Measurements from ENCODE around the gene APLF.

APLF gene

DNA sequence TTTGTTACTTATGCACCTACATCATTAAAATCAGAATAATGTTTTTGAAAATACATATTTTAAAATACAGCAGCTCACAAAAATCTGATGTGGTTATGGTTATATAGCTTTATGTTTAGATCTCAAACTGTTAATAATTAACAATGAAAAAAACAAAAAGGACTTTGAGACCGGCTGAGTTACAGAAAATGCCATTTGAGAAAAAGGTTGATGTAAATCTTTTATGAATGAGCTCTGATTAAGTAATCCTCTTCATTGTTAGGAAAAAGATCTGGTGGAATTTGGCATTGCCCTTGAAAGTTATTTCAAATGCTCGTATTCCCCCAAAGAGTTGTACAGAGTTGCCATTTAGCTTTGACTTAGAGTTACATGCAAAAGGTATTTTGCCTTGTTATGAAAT, 93.2 kb downstream of the APLF start:
- H3K9ac ChIP-seq (ENCODE audit: low read length), result no peak overlapping the region
- no peak overlapping the region for H2AFZ ChIP-seq (ENCODE audit: low read length)
- H3K9me2 ChIP-seq (ENCODE audit: low read depth, low read length), result no peaks in the 10 kb centered on the region
- H3K36me3 ChIP-seq (ENCODE audit: insufficient read depth, low read length), result no peaks in the 10 kb centered on the region
- H3K79me2 ChIP-seq (ENCODE audit: insufficient read depth, low read length), result no peaks in the 10 kb centered on the region
- H3F3A ChIP-seq (ENCODE audit: insufficient read depth, low read length), result no peaks in the 10 kb centered on the region
- no peak overlapping the region for H3K4me3 ChIP-seq (ENCODE audit: low read depth, low read length, poor library complexity, severe bottlenecking)
- no peak for TF ChIP-seq EZH2 (IDR thresholded peaks at IDR 0.05; ENCODE audit: borderline replicate concordance, low read length)
- TF ChIP-seq, protein P1, sequence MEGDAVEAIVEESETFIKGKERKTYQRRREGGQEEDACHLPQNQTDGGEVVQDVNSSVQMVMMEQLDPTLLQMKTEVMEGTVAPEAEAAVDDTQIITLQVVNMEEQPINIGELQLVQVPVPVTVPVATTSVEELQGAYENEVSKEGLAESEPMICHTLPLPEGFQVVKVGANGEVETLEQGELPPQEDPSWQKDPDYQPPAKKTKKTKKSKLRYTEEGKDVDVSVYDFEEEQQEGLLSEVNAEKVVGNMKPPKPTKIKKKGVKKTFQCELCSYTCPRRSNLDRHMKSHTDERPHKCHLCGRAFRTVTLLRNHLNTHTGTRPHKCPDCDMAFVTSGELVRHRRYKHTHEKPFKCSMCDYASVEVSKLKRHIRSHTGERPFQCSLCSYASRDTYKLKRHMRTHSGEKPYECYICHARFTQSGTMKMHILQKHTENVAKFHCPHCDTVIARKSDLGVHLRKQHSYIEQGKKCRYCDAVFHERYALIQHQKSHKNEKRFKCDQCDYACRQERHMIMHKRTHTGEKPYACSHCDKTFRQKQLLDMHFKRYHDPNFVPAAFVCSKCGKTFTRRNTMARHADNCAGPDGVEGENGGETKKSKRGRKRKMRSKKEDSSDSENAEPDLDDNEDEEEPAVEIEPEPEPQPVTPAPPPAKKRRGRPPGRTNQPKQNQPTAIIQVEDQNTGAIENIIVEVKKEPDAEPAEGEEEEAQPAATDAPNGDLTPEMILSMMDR (IDR thresholded peaks at IDR 0.05; ENCODE audit: low read length), result no peak
- H3K4me1 ChIP-seq (ENCODE audit: insufficient read depth, low read length, severe bottlenecking), result no peaks in the 10 kb centered on the region
- H4K20me1 ChIP-seq (ENCODE audit: insufficient read depth, low read length), result no peaks in the 10 kb centered on the region
- no peaks in the 10 kb centered on the region for H3K9me3 ChIP-seq (ENCODE audit: low read length)
- no peak overlapping the region for H3K27ac ChIP-seq (ENCODE audit: low read depth, low read length, poor library complexity, severe bottlenecking)
- no peaks in the 10 kb centered on the region for H3K27me3 ChIP-seq (ENCODE audit: insufficient read depth, low read length)
- no peak overlapping the region for H3K4me2 ChIP-seq (ENCODE audit: low read length)

DNA sequence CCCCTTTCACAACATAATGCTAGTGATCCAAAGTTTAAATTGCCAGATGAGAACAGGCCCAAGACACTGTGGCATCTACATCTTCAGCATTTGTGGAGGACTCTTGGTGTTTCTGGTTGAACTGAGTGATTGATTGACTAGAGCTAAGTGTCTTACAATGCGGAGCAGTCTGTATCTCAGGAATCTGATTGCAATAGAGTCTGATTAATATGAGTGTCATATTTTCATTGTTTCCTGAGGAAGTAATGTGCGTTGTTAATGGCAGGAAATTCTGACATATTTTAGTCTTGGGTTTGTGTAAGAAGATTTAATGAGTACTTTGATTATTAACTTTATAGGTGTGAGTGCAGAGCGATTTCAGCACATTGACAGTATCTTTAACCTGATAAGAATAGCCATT, 94.0 kb downstream of the APLF start:
- Histone ChIP-seq H3K36me3 (ENCODE audit: insufficient read depth, low read length) (no peaks in the 10 kb centered on the region), H3F3A (ENCODE audit: insufficient read depth, low read length) (no peaks in the 10 kb centered on the region), H3K27ac (ENCODE audit: low read depth, low read length, poor library complexity, severe bottlenecking) (no peak overlapping the region), H3K9me3 (ENCODE audit: low read length) (no peaks in the 10 kb centered on the region), H3K9me2 (ENCODE audit: low read depth, low read length) (no peaks in the 10 kb centered on the region), H3K4me1 (ENCODE audit: insufficient read depth, low read length, severe bottlenecking) (no peaks in the 10 kb centered on the region), H3K4me3 (ENCODE audit: low read depth, low read length, poor library complexity, severe bottlenecking) (no peak overlapping the region), H3K4me2 (ENCODE audit: low read length) (no peak overlapping the region), H2AFZ (ENCODE audit: low read length) (no peak overlapping the region), H4K20me1 (ENCODE audit: insufficient read depth, low read length) (no peaks in the 10 kb centered on the region), H3K79me2 (ENCODE audit: insufficient read depth, low read length) (no peaks in the 10 kb centered on the region), H3K9ac (ENCODE audit: low read length) (no peak overlapping the region), H3K27me3 (ENCODE audit: insufficient read depth, low read length) (no peaks in the 10 kb centered on the region)
- no peak for TF ChIP-seq EZH2 (IDR thresholded peaks at IDR 0.05; ENCODE audit: borderline replicate concordance, low read length)
- TF ChIP-seq, protein P1 (IDR thresholded peaks at IDR 0.05; ENCODE audit: low read length), result no peak

DNA sequence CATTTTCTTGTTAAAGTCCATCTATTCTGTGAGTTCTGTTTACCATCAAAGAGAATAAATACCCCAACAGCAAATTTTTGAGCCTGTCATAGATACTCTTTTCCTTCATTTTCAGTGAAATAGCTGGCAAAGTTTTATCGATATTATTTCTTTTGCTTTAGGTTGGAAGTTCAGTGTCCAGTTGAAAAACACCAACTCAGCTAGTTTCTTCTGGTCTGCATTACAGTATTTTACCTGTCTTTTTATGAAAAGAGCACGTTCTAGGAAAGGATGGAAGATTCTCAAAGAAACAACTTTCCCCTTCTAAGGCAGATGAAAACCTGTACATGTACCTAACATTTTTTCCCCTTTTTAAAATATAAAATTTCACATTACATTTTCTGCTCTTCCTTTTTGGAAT, 95.5 kb downstream of the APLF start:
- TF ChIP-seq, protein P1 (IDR thresholded peaks at IDR 0.05; ENCODE audit: low read length), result no peak
- no peak for TF ChIP-seq EZH2 (IDR thresholded peaks at IDR 0.05; ENCODE audit: borderline replicate concordance, low read length)
- H3K9me3 ChIP-seq (ENCODE audit: low read length), result no peaks in the 10 kb centered on the region
- H3K79me2 ChIP-seq (ENCODE audit: insufficient read depth, low read length), result no peaks in the 10 kb centered on the region
- no peaks in the 10 kb centered on the region for H3K36me3 ChIP-seq (ENCODE audit: insufficient read depth, low read length)
- H3K27me3 ChIP-seq (ENCODE audit: insufficient read depth, low read length), result no peaks in the 10 kb centered on the region
- no peaks in the 10 kb centered on the region for H3K9me2 ChIP-seq (ENCODE audit: low read depth, low read length)
- H3K27ac ChIP-seq (ENCODE audit: low read depth, low read length, poor library complexity, severe bottlenecking), result no peak overlapping the region
- no peak overlapping the region for H3K9ac ChIP-seq (ENCODE audit: low read length)
- no peaks in the 10 kb centered on the region for H3F3A ChIP-seq (ENCODE audit: insufficient read depth, low read length)
- H3K4me1 ChIP-seq (ENCODE audit: insufficient read depth, low read length, severe bottlenecking), result no peaks in the 10 kb centered on the region
- no peak overlapping the region for H3K4me3 ChIP-seq (ENCODE audit: low read depth, low read length, poor library complexity, severe bottlenecking)
- H3K4me2 ChIP-seq (ENCODE audit: low read length), result no peak overlapping the region
- no peak overlapping the region for H2AFZ ChIP-seq (ENCODE audit: low read length)
- H4K20me1 ChIP-seq (ENCODE audit: insufficient read depth, low read length), result no peaks in the 10 kb centered on the region
